GM12892 (cell line): ENCODE results near the gene TLN1.

Experiments used
- POLR2A ChIP-seq: IDR thresholded peaks from 2 replicates; pipeline ENCODE4 v1.6.1; 2011; ENCODE audit warnings: low read depth, low read length, control low read depth
- POLR2AphosphoS5 ChIP-seq: IDR thresholded peaks from 2 replicates; pipeline ENCODE4 v1.6.1; 2011; ENCODE audit warnings: low read depth, low read length, control low read depth
- TAF1 ChIP-seq: IDR thresholded peaks from 2 replicates; pipeline ENCODE4 v1.6.1; 2011; ENCODE audit warnings: low read depth, mild to moderate bottlenecking, control low read depth, low read length, borderline replicate concordance

GRCh38 chr9:35687306-35687705 is 44.7 kb downstream of the TLN1 start:
- TF ChIP-seq TAF1 = no peak
- no peak for TF ChIP-seq POLR2AphosphoS5
- TF ChIP-seq POLR2A = no peak
